ENCODE results near the gene APOL2. TPM values are rescaled to one million over a fixed set of nuclear protein-coding genes. Genes with fewer than 3 reads are reported as not detected.
"Not testable (repeated sequence)": the region's sequence is repeated elsewhere in the genome, so short reads cannot be mapped to it uniquely, and the experiment has no call there.

APOL2 gene
- total RNA-seq, 4 donors from 2014 or later, result 15.6 to 96.2 (median 60.3) TPM

DNA sequence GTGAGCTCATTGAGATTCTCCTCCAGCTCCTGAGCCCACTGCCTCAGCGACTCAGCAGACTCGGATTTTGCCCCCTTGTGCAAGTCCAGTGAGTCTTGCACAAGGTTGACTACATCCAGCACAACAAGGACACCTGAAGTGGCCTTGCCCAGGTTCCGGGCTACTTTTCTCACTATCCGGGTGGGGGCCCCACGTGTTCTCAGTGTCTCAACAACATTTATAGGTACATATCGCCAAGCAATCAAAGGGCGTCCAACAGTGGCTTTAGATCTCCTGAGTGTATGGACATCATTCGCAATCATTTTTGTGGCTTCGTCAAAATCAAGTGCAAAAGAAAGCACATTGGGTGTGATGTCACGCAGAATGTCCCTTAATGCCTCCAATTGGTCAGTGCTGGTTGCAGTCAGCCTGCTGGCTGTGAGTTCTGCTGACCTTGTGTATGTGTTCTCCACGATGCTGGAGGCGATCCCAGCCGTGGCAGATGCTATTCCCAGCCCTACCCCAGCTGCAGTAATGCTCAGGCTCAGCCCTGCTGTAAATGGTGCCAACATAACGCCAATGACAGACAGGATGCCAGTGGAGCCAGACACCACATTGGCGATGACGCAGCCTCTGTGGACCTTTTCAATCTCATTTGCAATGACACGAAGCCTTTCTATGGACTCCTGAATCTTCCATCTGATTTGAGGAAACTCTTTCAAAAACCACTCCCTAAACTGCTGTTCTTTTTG lies 48.1 kb downstream of the APOL2 start:
- H3K9me3 ChIP-seq, result no peaks in the 10 kb centered on the region
- peak in 1 of 2 donors; percentile 57 for DNase-seq
- intact Hi-C loops (cut with DNase I; ENCODE audit: low total_unique reads), result no loop called here
- no peaks in the 10 kb centered on the region for H3K27me3 ChIP-seq
- no peaks in the 10 kb centered on the region for H3K36me3 ChIP-seq
- no peak overlapping the region for H3K4me3 ChIP-seq
- no peak for TF ChIP-seq CTCF (IDR thresholded peaks at IDR 0.05)
- TF ChIP-seq POLR2A (IDR thresholded peaks at IDR 0.05), result no peak
- H3K4me1 ChIP-seq, result no peaks in the 10 kb centered on the region
- no peak overlapping the region for H3K27ac ChIP-seq

GRCh38 chr22:36187862-36188261 lies 51.5 kb downstream of the APOL2 start:
- DNase-seq; H3K9me3 ChIP-seq; H3K36me3 ChIP-seq; H3K27me3 ChIP-seq; H3K27ac ChIP-seq; H3K4me1 ChIP-seq; H3K4me3 ChIP-seq; intact Hi-C loops (cut with DNase I; ENCODE audit: low total_unique reads): not testable (repeated sequence)

- Histone ChIP-seq H3K9me3 (no peaks in the 10 kb centered on the region), H3K27me3 (no peaks in the 10 kb centered on the region), H3K36me3 (no peaks in the 10 kb centered on the region), H3K27ac (no peak overlapping the region), H3K4me1 (no peaks in the 10 kb centered on the region), H3K4me3 (no peak overlapping the region)
- no peak for TF ChIP-seq CTCF (IDR thresholded peaks at IDR 0.05)
- TF ChIP-seq POLR2A (IDR thresholded peaks at IDR 0.05), result no peak
- DNase-seq, result no peak
- intact Hi-C loops (cut with DNase I; ENCODE audit: low total_unique reads), result no loop called here
These were observed 53.3 kb downstream of the APOL2 start for GRCh38 chr22:36185828-36186624.

- peak; percentile 51 to 63 for DNase-seq
- H3K4me3 ChIP-seq, result no peak overlapping the region
- no peaks in the 10 kb centered on the region for H3K27me3 ChIP-seq
- H3K27ac ChIP-seq, result no peak overlapping the region
- H3K36me3 ChIP-seq, result no peaks in the 10 kb centered on the region
- intact Hi-C loops (cut with DNase I; ENCODE audit: low total_unique reads), result no loop called here
- TF ChIP-seq CTCF (IDR thresholded peaks at IDR 0.05) (no peak), POLR2A (IDR thresholded peaks at IDR 0.05) (no peak)
- H3K4me1 ChIP-seq, result peaks cover 0 to 3% of the 10 kb centered on the region in 2 donors
- H3K9me3 ChIP-seq, result no peaks in the 10 kb centered on the region
These were observed 54.8 kb downstream of the APOL2 start for GRCh38 chr22:36184433-36185025.

- no peak overlapping the region for H3K4me3 ChIP-seq
- H3K27me3 ChIP-seq, result no peaks in the 10 kb centered on the region
- H3K4me1 ChIP-seq, result peaks cover 0 to 3% of the 10 kb centered on the region in 2 donors
- H3K36me3 ChIP-seq, result no peaks in the 10 kb centered on the region
- intact Hi-C loops (cut with DNase I; ENCODE audit: low total_unique reads), result no loop called here
- H3K9me3 ChIP-seq, result no peaks in the 10 kb centered on the region
- TF ChIP-seq CTCF (IDR thresholded peaks at IDR 0.05), result no peak
- no peak for TF ChIP-seq POLR2A (IDR thresholded peaks at IDR 0.05)
- H3K27ac ChIP-seq, result no peak overlapping the region
- DNase-seq, result no peak
These were observed 55.9 kb downstream of the APOL2 start for GRCh38 chr22:36183446-36183845.

All from uterus (tissue), 4 donors.